Thyroid gland (tissue), 4 donors: Measurements from ENCODE around the gene ATP6V1G3.

ENCODE experiments used
- CTCF ChIP-seq, 6 experiments: fragments of 200-600 bp in 3 of 6; fragments of 450-650 bp in 3 of 6; sonication (generic) in 3 of 6; IDR thresholded peaks; one replicate each; pipeline ENCODE4 v1.5.1; 2016 to 2019; ENCODE audit warnings: antibody characterized with exemption in 6 of 6, mild to moderate bottlenecking in 2 of 6, inconsistent platforms in 1 of 6, moderate library complexity in 1 of 6
- POLR2A ChIP-seq, 2 donors: fragments of 450-650 bp; IDR thresholded peaks; one replicate each; pipeline ENCODE4 v1.6.1; 2017; ENCODE audit warnings: antibody characterized with exemption in 2 of 2, mild to moderate bottlenecking in 2 of 2, moderate library complexity in 1 of 2

- TF ChIP-seq POLR2A (IDR thresholded peaks at IDR 0.05) = no peak
- no peak for TF ChIP-seq CTCF (IDR thresholded peaks at IDR 0.05)
Measured at GRCh38 chr1:198548890-198549289, 8.4 kb upstream of the ATP6V1G3 start.
